ENCODE data around the gene AIFM3.

- TF ChIP-seq CTCF (conservative IDR thresholded peaks at IDR 0.05) (no peak), EZH2 (IDR thresholded peaks at IDR 0.05; ENCODE audit: low read depth) (no peak)
These were observed 60.0 kb downstream of the AIFM3 start for GRCh38 chr22:21026783-21027692.

Measured in PC-9 (cell line).